Hematopoietic multipotent progenitor cell treated with erythropoietin and hydrocortisone succinate and interleukin-3 and kit ligand, for 4 days (in vitro differentiated cells): ENCODE data around the gene APBB2.

Experiments
- DNase-seq: peaks from one replicate; pipeline ENCODE4 v3.0.0-alpha.2; 2015

Gene APBB2

DNA sequence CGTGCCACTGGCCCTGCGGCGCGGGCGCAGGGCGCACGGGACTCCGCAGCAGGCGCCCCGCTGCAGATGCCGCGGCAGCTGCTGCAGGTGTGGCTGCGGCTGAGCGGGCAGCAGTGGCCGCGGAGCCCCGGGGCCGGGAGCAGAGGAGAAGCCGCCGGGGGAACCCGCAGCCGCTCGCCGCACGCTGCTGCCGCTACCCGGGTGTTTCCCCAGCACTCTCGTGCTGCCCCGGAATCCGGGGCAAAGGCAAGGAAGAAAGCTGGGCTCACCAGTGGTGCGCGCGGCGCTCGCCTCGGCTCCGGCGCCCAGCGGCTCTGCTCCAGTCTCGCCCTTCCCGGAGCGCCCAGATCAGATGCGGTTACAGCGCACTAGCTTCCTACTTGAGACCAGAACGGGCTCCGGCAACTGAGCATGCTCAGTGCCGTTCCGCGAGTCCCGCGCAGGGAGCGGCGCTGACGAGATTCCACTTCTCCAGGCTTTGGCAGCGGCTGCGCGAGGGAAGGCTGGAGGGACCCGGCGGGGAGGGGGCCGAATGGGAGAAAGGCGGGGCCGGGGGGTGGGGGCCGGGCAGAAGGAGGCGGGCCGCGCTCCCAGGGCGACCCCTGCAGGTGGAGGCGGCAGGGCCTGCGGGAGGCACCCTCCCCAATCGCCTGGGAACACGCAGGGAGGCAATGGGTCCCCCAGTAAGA lies at the start of gene APBB2:
Gene APBB2 (minus strand): TSS at position 407 of the 689 bp plus-strand sequence. CDS start 181,288 bp downstream, outside the sequence.
- DNase-seq: peak; percentile 88

GRCh38 chr4:41262198-41262597 lies 47.9 kb upstream of the APBB2 start:
- no peak for DNase-seq

DNA sequence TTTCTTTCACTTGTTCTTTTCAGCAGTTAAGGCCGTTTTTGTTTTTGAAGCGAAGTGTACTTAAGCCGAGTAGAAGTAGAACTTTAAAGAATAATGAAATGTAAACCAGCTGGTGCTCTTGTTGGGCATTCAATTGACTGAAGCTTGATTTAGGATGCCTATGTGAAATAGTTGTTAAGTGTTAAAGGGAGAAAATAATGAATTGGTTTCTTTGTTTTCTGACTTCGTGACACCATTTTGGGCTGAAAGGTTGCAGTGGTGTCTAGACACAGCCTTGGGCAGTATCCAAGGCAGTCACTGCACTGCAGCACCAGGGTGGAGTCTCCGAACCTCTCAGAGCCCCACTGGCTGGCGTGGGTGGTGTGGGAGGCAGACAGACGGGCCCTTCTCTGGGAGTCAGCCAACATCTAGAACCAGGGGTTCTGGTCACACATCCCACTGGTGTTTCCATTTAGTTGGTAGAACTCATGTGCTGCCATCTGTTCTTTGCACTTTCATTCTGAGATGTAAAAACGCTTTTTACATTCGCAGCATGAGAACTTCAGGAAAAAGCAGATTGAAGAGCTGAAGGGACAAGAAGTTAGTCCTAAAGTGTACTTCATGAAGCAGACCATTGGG lies 45.9 kb upstream of the APBB2 start:
- DNase-seq: no peak

- peak; percentile 69 for DNase-seq
Measured at GRCh38 chr4:41258783-41259182, 44.4 kb upstream of the APBB2 start.

DNA sequence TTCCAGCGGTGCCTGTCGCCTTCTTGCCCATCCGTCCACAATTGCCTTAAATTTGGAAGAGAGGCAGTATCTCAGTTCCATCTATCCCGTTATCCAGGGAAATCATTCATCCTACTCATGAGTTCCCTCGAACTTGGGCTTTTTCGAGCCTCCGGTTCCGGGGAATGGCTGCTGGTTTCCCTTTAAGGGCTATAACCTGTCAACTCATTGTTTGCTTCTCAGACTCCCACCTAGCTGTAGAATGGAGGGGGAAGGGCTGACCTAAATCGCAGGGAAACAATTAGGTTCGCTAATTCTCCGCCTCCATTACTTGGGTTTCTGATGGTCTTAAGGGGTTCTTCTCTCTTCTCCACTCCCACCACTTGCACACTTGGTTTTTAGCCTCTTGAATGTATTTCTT lies 43.6 kb upstream of the APBB2 start:
- no peak for DNase-seq

GRCh38 chr4:41257257-41257901 lies 43.0 kb upstream of the APBB2 start:
- DNase-seq: peak; percentile 80

- DNase-seq: peak; percentile 70
Measured at GRCh38 chr4:41256740-41257256, 42.5 kb upstream of the APBB2 start, which contains the start of gene UCHL1. TSS of gene UCHL1 (plus strand) at chr4:41256928. CDS start at chr4:41256977, 49 bp downstream.

DNA sequence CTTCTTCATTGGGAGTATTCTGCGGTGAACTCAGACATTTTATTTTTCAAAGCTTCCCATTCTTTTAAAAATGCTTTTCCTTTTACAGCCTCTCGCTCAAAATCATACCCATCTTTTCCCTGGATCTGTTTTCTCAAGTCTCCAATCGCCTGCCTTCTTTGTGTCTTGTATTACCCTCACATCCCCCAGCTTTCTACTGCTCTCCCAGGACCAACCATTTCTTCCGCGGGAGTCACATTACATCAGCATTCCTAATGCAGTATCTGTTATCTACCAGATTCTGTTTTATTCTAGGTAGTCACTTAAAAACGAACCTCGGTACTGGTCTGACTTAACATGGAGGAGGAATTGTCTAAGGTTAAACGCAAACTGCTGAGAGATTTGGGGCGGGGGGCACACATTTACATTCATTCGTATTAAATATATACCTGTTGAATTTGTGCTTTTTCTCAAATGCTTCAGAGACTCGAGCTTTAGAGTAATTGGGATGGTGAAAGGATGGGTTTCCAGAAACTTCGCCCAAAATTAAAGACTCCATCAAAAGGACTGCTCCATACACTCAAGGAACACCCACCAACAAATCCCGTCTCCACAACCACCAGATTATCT lies 41.9 kb upstream of the APBB2 start:
- DNase-seq: no peak

- DNase-seq: no peak
Measured at GRCh38 chr4:41245983-41246382, 31.6 kb upstream of the APBB2 start.

- no peak for DNase-seq
Measured at GRCh38 chr4:41241919-41242318, 27.6 kb upstream of the APBB2 start.

GRCh38 chr4:41236508-41236907 lies 22.2 kb upstream of the APBB2 start:
- no peak for DNase-seq

DNA sequence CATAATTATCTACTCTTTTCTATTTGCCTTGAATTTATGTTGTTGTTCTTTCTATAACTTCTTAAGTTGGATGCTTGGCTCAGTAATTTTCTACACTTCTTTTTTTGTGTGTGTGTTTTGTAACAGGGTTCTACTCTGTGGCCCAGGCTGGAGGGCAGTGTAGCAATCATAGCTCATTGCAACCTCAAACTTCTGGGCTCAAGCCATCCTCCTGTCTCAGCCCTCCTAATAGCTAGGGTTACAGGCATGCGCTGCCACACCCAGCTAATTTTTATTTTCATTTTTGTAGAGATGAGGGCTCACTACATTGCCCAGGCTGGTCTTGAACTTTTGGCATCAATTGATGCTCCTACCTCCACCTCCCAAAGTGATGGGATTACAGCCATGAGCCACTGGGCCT lies 21.7 kb upstream of the APBB2 start:
- DNase-seq: no peak

- DNase-seq: no peak
Measured at GRCh38 chr4:41232856-41233255, 18.5 kb upstream of the APBB2 start.

DNA sequence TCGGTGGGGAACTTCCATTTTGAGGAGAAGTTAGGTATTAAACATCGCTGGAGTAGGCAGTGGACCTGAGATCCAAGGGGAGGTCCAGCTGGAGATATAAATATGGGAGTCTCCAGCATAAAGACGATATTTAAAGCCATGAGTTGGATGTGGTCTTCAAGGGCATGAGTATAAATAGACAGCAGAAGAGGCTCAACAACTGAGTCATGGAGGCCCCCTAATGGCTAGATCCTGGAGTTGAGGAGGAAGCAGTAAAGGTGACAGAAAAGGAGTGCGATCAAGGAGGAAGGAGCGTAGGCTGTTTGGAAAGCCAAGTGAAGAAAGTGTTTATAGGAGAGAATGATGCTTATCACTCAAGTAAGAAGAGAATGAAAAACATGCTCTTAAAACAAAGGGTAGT lies 18.1 kb upstream of the APBB2 start:
- DNase-seq: no peak

DNA sequence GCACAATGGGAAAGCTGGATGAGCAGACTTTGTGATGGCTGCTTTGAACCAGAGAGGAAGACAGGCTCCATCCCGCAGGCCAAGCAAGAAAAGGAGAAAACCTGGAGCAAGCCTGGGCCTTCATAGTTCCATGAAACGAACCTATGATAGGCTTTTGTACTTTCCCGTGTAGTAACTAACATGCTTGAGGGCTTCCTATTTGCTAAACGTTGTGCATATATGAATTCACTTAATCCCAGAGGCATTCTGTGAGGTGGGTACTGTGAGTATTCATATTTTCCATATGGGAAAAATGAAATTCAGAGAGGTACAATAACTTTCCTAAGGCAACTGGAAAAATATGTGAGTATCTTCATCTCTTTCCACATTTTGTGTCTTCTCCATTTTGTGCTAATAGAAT lies 13.6 kb upstream of the APBB2 start:
- DNase-seq: no peak

DNA sequence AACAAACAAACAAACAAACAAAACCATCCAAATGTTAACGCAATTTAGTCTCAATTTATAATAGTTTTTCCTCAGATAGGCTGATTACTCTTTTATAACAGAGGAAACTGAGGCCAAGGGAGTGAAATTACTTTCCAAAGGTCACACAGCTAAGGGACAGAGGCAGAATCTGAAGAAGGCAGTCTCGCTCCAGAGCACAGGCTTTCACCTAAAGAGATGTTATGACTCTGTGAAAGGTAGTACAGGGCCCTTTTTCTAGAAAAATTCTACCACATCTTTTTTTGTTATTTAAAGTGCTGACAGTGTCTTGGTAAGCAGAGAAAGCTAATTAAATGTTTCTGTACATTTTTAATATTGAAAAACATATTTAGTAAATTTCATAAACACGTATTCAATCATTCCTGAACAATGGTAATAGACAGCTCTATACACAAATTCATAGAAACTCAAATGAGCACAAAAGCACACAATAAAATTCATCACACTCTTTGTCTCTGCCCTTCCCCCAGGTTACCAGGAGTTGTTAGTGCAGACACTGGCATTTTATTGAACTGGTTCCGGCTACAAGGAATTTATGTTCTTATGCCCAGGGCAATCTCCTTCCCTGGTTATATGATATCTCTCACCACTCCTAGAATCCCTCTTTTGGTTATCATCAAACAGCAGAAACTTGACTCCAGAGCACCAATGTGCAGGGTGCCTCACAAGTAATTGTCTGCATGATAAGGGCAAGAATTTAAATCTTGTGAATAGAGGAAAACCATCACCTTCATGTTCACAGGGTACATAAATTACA lies 7.7 kb upstream of the APBB2 start:
- DNase-seq: no peak

DNA sequence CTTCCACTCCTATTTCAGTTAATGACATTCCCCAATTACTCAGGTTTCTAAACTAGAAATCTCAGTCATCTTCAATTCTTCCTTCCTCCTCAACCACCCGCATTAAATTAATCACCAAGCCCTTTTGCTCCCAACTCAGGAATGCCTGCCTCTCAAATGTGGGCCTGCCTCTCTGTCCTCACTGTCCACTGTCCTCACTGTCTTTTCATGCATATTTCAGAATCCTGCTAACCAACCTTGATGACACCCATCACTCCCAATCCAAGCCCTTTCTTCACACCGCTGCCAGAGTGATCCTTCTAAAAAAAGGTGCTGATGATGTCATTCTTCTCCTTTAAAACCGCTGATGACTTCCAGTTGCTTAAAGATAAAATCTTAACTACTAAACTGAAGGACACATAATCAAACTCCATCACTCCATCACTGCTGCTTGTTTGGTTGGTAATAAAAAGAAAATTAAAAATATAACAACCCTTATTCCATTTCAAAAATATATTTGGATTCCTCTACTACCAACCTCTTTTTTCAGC lies 5.1 kb upstream of the APBB2 start:
- no peak for DNase-seq

GRCh38 chr4:41218703-41219102 lies 4.4 kb upstream of the APBB2 start:
- no peak for DNase-seq

DNA sequence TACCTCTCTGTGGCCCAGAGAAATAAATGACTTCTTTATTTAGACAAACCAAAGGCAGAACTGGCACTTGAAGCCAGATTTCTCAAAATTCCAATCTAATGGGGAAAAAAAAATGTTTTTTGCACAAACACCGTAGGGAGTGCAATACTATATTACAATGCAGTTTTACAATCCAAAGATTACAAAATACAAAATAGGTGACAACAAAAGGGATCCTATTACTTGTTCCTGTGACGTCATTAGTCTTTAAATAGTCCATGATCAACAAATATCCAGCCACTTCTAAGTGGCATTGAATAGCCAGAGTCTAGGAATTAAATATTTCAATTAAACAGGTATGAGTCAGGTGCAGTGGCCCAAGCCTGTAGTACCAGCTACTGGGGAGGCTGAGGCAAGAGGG lies 3.0 kb upstream of the APBB2 start:
- no peak for DNase-seq

GRCh38 chr4:41217020-41217333 lies 2.6 kb upstream of the APBB2 start:
- DNase-seq: no peak

GRCh38 chr4:41216294-41217019 lies 2.1 kb upstream of the APBB2 start:
- peak; percentile 54 for DNase-seq

DNA sequence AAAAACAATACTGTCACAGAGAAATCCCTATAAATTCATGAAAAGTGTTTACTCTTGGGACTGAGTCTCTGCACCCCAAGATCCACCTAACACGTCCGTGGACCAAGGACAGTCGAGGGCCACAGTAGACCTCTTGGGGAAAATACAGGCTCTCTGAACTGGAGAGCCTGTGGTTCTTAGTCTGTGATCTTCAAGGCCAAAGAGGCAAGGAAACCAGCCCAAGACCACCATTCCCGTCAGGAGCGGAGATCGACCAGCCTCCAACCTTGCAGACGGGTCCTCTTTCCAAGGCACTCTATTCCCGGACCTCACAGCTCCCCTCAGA lies 1.6 kb upstream of the APBB2 start:
- DNase-seq: no peak
